IPS DF 19.7 (cell line): ENCODE results near the gene C16orf95.

Source experiments
- DNase-seq: peaks from one replicate; pipeline ENCODE4 v3.0.0-alpha.2; 2013; ENCODE audit warnings: low read depth, low spot score

C16orf95 gene

GRCh38 chr16:87253536-87253935 is 63.7 kb downstream of the C16orf95 start:
- DNase-seq = no peak
